Tibial artery (tissue), 4 donors: ENCODE data around the gene SETD5.

ENCODE experiments used
- DNase-seq, 2 donors: peaks; one replicate each; pipeline ENCODE4 v3.0.0-alpha.2; 2019
- H3K27ac ChIP-seq, 2 donors: fragments of 200-600 bp; sonication (generic) in 1 of 2; 1 replicate in 1 of 2; 2 replicates in 1 of 2; pipeline ENCODE4 v1.5.1; 2018 to 2019; ENCODE audit warnings: mild to moderate bottlenecking in 1 of 2
- H3K27me3 ChIP-seq, 2 donors: fragments of 200-600 bp; sonication (generic) in 1 of 2; one replicate each; pipeline versions ENCODE4 v1.5.1 to v1.6.0; 2016 to 2019
- H3K36me3 ChIP-seq, 3 donors: fragments of 200-600 bp; sonication (generic) in 2 of 3; one replicate each; pipeline ENCODE4 v1.5.1; 2016 to 2019; ENCODE audit warnings: mild to moderate bottlenecking in 2 of 3
- H3K4me1 ChIP-seq, 4 donors: fragments of 200-600 bp; sonication (generic) in 2 of 4; 1 replicate in 3 of 4; 2 replicates in 1 of 4; pipeline ENCODE4 v1.5.1; 2016 to 2019
- H3K4me3 ChIP-seq, 2 donors: fragments of 200-600 bp; sonication (generic) in 1 of 2; 1 replicate in 1 of 2; 2 replicates in 1 of 2; pipeline ENCODE4 v1.5.1; 2018 to 2019; ENCODE audit warnings: mild to moderate bottlenecking in 2 of 2
- H3K9me3 ChIP-seq, 3 donors: fragments of 200-600 bp; sonication (generic) in 1 of 3; one replicate each; pipeline ENCODE4 v1.5.1; 2016 to 2019
- CTCF ChIP-seq, 2 experiments: fragments of 200-600 bp in 1 of 2; fragments of 450-650 bp in 1 of 2; IDR thresholded peaks; one replicate each; pipeline ENCODE4 v1.5.1; 2017 to 2019; ENCODE audit warnings: antibody characterized with exemption in 2 of 2, mild to moderate bottlenecking in 1 of 2, moderate library complexity in 1 of 2
- intact Hi-C: fragments of 100-400 bp; cut with DNase I; formaldehyde crosslinking; loops from one replicate; pipeline ENCODE4 v1.15.0; 2023; ENCODE audit warnings: low total_unique reads

SETD5 gene

GRCh38 chr3:9397332-9397905, at the start of gene SETD5:
Gene SETD5, plus strand, starts transcription at chr3:9397615. Its CDS starts 31,324 bp downstream, at chr3:9428939.
- intact Hi-C loops: no loop called here

GRCh38 chr3:9347887-9348286, 49.5 kb upstream of the SETD5 start:
- Histone ChIP-seq H3K27me3 (no peaks in the 10 kb centered on the region), H3K4me3 (no peak overlapping the region), H3K27ac (no peak overlapping the region), H3K9me3 (no peaks in the 10 kb centered on the region), H3K36me3 (peaks cover 0 to 4% (median 0%) of the 10 kb centered on the region in 3 donors), H3K4me1 (peaks cover 0 to 10% (median 0%) of the 10 kb centered on the region in 4 donors)
- DNase-seq: no peak
- intact Hi-C loops: no loop called here
- TF ChIP-seq CTCF (IDR thresholded peaks at IDR 0.05): no peak

More at GRCh38 chr3:9397332-9397905, at the start of gene SETD5:
- TF ChIP-seq CTCF (IDR thresholded peaks at IDR 0.05): no peak
- peaks cover 0 to 11% (median 7%) of the 10 kb centered on the region in 3 donors for H3K36me3 ChIP-seq
- H3K4me3 ChIP-seq: peak within 1 kb of the TSS; percentile 95 to 97
- no peaks in the 10 kb centered on the region for H3K27me3 ChIP-seq
- H3K27ac ChIP-seq: peak within 1 kb of the TSS; percentile 99 to 100
- H3K4me1 ChIP-seq: peaks cover 0 to 69% (median 49%) of the 10 kb centered on the region in 4 donors
- peak; percentile 97 to 99 for DNase-seq
- no peaks in the 10 kb centered on the region for H3K9me3 ChIP-seq

- Histone ChIP-seq H3K36me3 (peaks cover 0 to 4% (median 0%) of the 10 kb centered on the region in 3 donors), H3K27ac (no peak overlapping the region), H3K4me3 (no peak overlapping the region), H3K4me1 (peaks cover 0 to 12% (median 0%) of the 10 kb centered on the region in 4 donors), H3K9me3 (no peaks in the 10 kb centered on the region), H3K27me3 (no peaks in the 10 kb centered on the region)
- intact Hi-C loops: loop anchor here (10.0 kb wide), 2 partner anchors 75 to 315 kb away; no protein-coding TSS in a partner anchor
- no peak for TF ChIP-seq CTCF (IDR thresholded peaks at IDR 0.05)
- no peak for DNase-seq
Observed at GRCh38 chr3:9349321-9350117, 47.9 kb upstream of the SETD5 start.

- TF ChIP-seq CTCF (IDR thresholded peaks at IDR 0.05): no peak
- Histone ChIP-seq H3K27me3 (no peaks in the 10 kb centered on the region), H3K36me3 (peaks cover 0 to 4% (median 0%) of the 10 kb centered on the region in 3 donors), H3K27ac (no peak overlapping the region), H3K4me3 (no peak overlapping the region), H3K4me1 (peaks cover 0 to 12% (median 0%) of the 10 kb centered on the region in 4 donors), H3K9me3 (no peaks in the 10 kb centered on the region)
- intact Hi-C loops: loop anchor here (10.0 kb wide), 2 partner anchors 73 to 313 kb away; no protein-coding TSS in a partner anchor
- DNase-seq: no peak
Observed at GRCh38 chr3:9351709-9352126, 45.7 kb upstream of the SETD5 start.

GRCh38 chr3:9352917-9353752, 44.3 kb upstream of the SETD5 start:
- H3K9me3 ChIP-seq: no peaks in the 10 kb centered on the region
- TF ChIP-seq CTCF (IDR thresholded peaks at IDR 0.05): peak; percentile 71 to 84
- no peaks in the 10 kb centered on the region for H3K27me3 ChIP-seq
- H3K4me3 ChIP-seq: no peak overlapping the region
- intact Hi-C loops: loop anchor here (10.0 kb wide), 2 partner anchors 72 to 312 kb away; no protein-coding TSS in a partner anchor
- peaks cover 0 to 12% (median 0%) of the 10 kb centered on the region in 4 donors for H3K4me1 ChIP-seq
- DNase-seq: peak; percentile 57 to 73
- peaks cover 0 to 4% (median 0%) of the 10 kb centered on the region in 3 donors for H3K36me3 ChIP-seq
- no peak overlapping the region for H3K27ac ChIP-seq
